ENCODE measurements around the gene PARD3B. TPM values are rescaled to one million over a fixed set of nuclear protein-coding genes. Genes with fewer than 3 reads are reported as not detected.

The PARD3B gene
- total and polyA plus RNA-seq, 2 donors from 2014 or later, result 5.3 to 29.6 TPM

GRCh38 chr2:205628422-205628821, 1083.1 kb downstream of the PARD3B start:
- H3K27me3 ChIP-seq (ENCODE audit: control insufficient read depth, insufficient read depth, low read length), result no peaks in the 10 kb centered on the region
- no peak for TF ChIP-seq CTCF (IDR thresholded peaks at IDR 0.05; ENCODE audit: borderline replicate concordance, extremely low read depth, insufficient read depth)
- H3K36me3 ChIP-seq (ENCODE audit: control insufficient read depth in 2 of 3, insufficient read depth in 3 of 3, low read length in 3 of 3), result no peaks in the 10 kb centered on the region
- H3K9ac ChIP-seq (ENCODE audit: low read length in 3 of 3), result no peak overlapping the region
- H3K9me3 ChIP-seq (ENCODE audit: control insufficient read depth in 2 of 3, insufficient read depth in 1 of 3, low read length in 3 of 3), result no peaks in the 10 kb centered on the region
- FAIRE-seq (no peak), DNase-seq (no peak)
- H3K4me3 ChIP-seq (ENCODE audit: low read length in 3 of 3), result no peak overlapping the region
- no peak overlapping the region for H3K27ac ChIP-seq (ENCODE audit: low read depth in 2 of 2, low read length in 2 of 2)
- no peaks in the 10 kb centered on the region for H3K4me1 ChIP-seq (ENCODE audit: control insufficient read depth in 2 of 3, insufficient read depth in 2 of 3, low read depth in 1 of 3, low read length in 3 of 3)
- intact Hi-C loops (cut with DNase I), result no loop called here

GRCh38 chr2:205629091-205629776, 1084.0 kb downstream of the PARD3B start:
- H3K4me1 ChIP-seq (ENCODE audit: control insufficient read depth in 2 of 3, insufficient read depth in 2 of 3, low read depth in 1 of 3, low read length in 3 of 3), result no peaks in the 10 kb centered on the region
- no peak for TF ChIP-seq CTCF (IDR thresholded peaks at IDR 0.05; ENCODE audit: borderline replicate concordance, extremely low read depth, insufficient read depth)
- no peak for FAIRE-seq

GRCh38 chr2:205633994-205634393, 1088.7 kb downstream of the PARD3B start:
- H3K4me1 ChIP-seq (ENCODE audit: control insufficient read depth in 2 of 3, insufficient read depth in 2 of 3, low read depth in 1 of 3, low read length in 3 of 3), result no peaks in the 10 kb centered on the region
- H3K9me3 ChIP-seq (ENCODE audit: control insufficient read depth in 2 of 3, insufficient read depth in 1 of 3, low read length in 3 of 3), result no peaks in the 10 kb centered on the region
- intact Hi-C loops (cut with DNase I), result no loop called here
- no peaks in the 10 kb centered on the region for H3K36me3 ChIP-seq (ENCODE audit: control insufficient read depth in 2 of 3, insufficient read depth in 3 of 3, low read length in 3 of 3)
- DNase-seq (no peak), FAIRE-seq (no peak)
- TF ChIP-seq CTCF (IDR thresholded peaks at IDR 0.05; ENCODE audit: borderline replicate concordance, extremely low read depth, insufficient read depth), result no peak
- H3K4me3 ChIP-seq (ENCODE audit: low read length in 3 of 3), result no peak overlapping the region
- no peaks in the 10 kb centered on the region for H3K27me3 ChIP-seq (ENCODE audit: control insufficient read depth, insufficient read depth, low read length)
- no peak overlapping the region for H3K9ac ChIP-seq (ENCODE audit: low read length in 3 of 3)
- no peak overlapping the region for H3K27ac ChIP-seq (ENCODE audit: low read depth in 2 of 2, low read length in 2 of 2)

More at GRCh38 chr2:205629091-205629776, 1084.0 kb downstream of the PARD3B start:
- Histone ChIP-seq H3K9me3 (ENCODE audit: control insufficient read depth in 2 of 3, insufficient read depth in 1 of 3, low read length in 3 of 3) (no peaks in the 10 kb centered on the region), H3K9ac (ENCODE audit: low read length in 3 of 3) (no peak overlapping the region), H3K4me3 (ENCODE audit: low read length in 3 of 3) (no peak overlapping the region), H3K27ac (ENCODE audit: low read depth in 2 of 2, low read length in 2 of 2) (no peak overlapping the region), H3K36me3 (ENCODE audit: control insufficient read depth in 2 of 3, insufficient read depth in 3 of 3, low read length in 3 of 3) (no peaks in the 10 kb centered on the region), H3K27me3 (ENCODE audit: control insufficient read depth, insufficient read depth, low read length) (no peaks in the 10 kb centered on the region)
- intact Hi-C loops (cut with DNase I), result no loop called here
- DNase-seq, result peak in 4 of 5 donors; percentile 39 to 53 (median 47)
